A673 (cell line): ENCODE results near the gene PRKD1.

Source experiments
- CTCF ChIP-seq: fragments of 300-800, 200-600 bp; sonication (generic); conservative IDR thresholded peaks from 2 replicates; pipeline ENCODE4 v1.5.1; 2017; ENCODE audit warnings: low read depth, mild to moderate bottlenecking, antibody characterized with exemption, low read length, moderate library complexity, mixed read lengths
- EZH2 ChIP-seq: fragments of 200-600 bp; sonication (generic); IDR thresholded peaks from 2 replicates; pipeline ENCODE4 v1.6.1; 2017; ENCODE audit warnings: borderline replicate concordance, low read depth, mild to moderate bottlenecking, mixed read lengths, antibody characterized with exemption, low read length; ENCODE audit not compliant: poor library complexity, severe bottlenecking

GRCh38 chr14:29749829-29750228 lies 177.8 kb downstream of the PRKD1 start:
- TF ChIP-seq CTCF (no peak), EZH2 (no peak)
